ENCODE data around the gene NPC1.

NPC1 gene

GRCh38 chr18:23586249-23587196, at the start of gene NPC1:
TSS of gene NPC1 (minus strand) at chr18:23586506. CDS start at chr18:23586343, 163 bp downstream.
- Histone ChIP-seq H2AFZ (peak within 1 kb of the TSS; percentile 85), H3K36me3 (ENCODE audit: control insufficient read depth, insufficient read depth, low read length) (no peaks in the 10 kb centered on the region), H3K4me2 (ENCODE audit: low read length) (peak within 1 kb of the TSS; percentile 83), H3K27me3 (ENCODE audit: control insufficient read depth, insufficient read depth, low read length) (no peaks in the 10 kb centered on the region), H3K79me2 (peaks cover 39% of the 10 kb centered on the region), H3K9me3 (ENCODE audit: control insufficient read depth, low read length) (no peaks in the 10 kb centered on the region), H3K4me3 (ENCODE audit: low read depth, low read length) (peak within 1 kb of the TSS; percentile 98), H3K4me1 (peaks cover 18% of the 10 kb centered on the region), H3K27ac (peak within 1 kb of the TSS; percentile 99), H3K9ac (peak within 1 kb of the TSS; percentile 98)
- TF ChIP-seq CTCF (IDR thresholded peaks at IDR 0.05) = peak; percentile 78

DNA sequence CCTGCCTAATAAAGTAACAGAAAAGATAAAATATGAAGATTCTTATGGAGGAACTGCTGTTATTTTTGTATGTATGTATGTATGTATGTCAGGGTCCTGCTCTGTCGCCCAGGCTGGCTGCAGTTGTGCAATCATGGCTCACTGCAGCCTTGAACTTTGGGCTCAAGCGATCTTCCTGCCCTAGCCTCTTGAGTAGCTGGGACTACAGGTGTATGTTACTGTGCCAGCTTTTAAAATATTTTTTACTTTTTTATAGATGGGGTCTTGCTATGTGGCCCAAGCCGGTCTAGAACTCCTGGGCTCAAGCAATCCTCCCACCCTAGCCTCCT, 49.7 kb upstream of the NPC1 start:
- peaks cover 3% of the 10 kb centered on the region for H3K4me1 ChIP-seq
- no peak overlapping the region for H2AFZ ChIP-seq
- no peaks in the 10 kb centered on the region for H3K79me2 ChIP-seq
- no peak overlapping the region for H3K27ac ChIP-seq
- H3K9ac ChIP-seq = no peak overlapping the region
- no peak for TF ChIP-seq CTCF (IDR thresholded peaks at IDR 0.05)
- no peaks in the 10 kb centered on the region for H3K36me3 ChIP-seq (ENCODE audit: control insufficient read depth, insufficient read depth, low read length)
- no peak overlapping the region for H3K4me3 ChIP-seq (ENCODE audit: low read depth, low read length)
- no peaks in the 10 kb centered on the region for H3K27me3 ChIP-seq (ENCODE audit: control insufficient read depth, insufficient read depth, low read length)
- H3K4me2 ChIP-seq (ENCODE audit: low read length) = no peak overlapping the region
- no peaks in the 10 kb centered on the region for H3K9me3 ChIP-seq (ENCODE audit: control insufficient read depth, low read length)

DNA sequence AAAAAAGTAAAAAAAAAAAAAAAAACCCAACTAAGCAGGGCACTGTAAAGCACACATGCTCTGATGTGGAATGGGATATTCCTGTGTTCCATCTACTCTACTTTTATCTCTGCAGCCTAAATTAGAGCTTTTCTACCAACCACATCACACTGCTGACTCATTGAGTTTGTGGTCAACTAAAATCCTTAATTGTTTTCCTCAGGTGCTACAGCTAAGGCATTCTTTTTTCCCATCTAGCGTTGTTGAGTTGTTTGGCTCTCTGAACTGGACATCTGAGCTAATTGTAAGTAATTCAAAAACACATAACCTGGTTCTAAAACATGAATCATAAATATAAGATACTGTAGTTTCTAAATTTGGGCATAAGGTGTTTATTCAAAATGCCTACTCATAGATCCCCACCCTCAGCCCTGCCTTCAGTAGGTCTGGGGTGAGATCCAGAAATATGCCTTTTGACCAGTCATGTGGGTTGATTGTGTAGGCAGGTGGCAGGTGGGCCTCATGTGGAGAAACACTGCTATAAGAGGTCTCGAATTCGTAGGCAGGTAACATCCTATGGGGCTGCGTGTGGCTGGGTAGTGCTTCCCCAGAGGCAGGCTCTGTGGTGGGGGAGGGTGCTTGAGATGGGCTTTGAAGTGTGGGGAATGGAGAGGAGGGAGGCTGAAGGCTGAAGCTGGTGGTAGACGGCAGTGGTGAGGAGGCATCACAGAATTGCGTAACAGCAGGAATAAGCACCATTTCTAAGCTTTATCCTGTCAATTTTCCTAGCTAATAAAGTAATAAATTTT, 49.2 kb upstream of the NPC1 start:
- TF ChIP-seq CTCF (IDR thresholded peaks at IDR 0.05) = no peak
- Histone ChIP-seq H3K36me3 (ENCODE audit: control insufficient read depth, insufficient read depth, low read length) (no peaks in the 10 kb centered on the region), H3K9ac (no peak overlapping the region), H3K79me2 (no peaks in the 10 kb centered on the region), H3K4me1 (peaks cover 3% of the 10 kb centered on the region), H3K4me3 (ENCODE audit: low read depth, low read length) (no peak overlapping the region), H3K27ac (no peak overlapping the region), H3K4me2 (ENCODE audit: low read length) (no peak overlapping the region), H3K27me3 (ENCODE audit: control insufficient read depth, insufficient read depth, low read length) (no peaks in the 10 kb centered on the region), H3K9me3 (ENCODE audit: control insufficient read depth, low read length) (no peaks in the 10 kb centered on the region), H2AFZ (no peak overlapping the region)

- H3K4me2 ChIP-seq (ENCODE audit: low read length) = no peak overlapping the region
- peaks cover 3% of the 10 kb centered on the region for H3K4me1 ChIP-seq
- no peak overlapping the region for H2AFZ ChIP-seq
- H3K27me3 ChIP-seq (ENCODE audit: control insufficient read depth, insufficient read depth, low read length) = no peaks in the 10 kb centered on the region
- no peaks in the 10 kb centered on the region for H3K9me3 ChIP-seq (ENCODE audit: control insufficient read depth, low read length)
- TF ChIP-seq CTCF (IDR thresholded peaks at IDR 0.05) = no peak
- no peak overlapping the region for H3K4me3 ChIP-seq (ENCODE audit: low read depth, low read length)
- no peak overlapping the region for H3K27ac ChIP-seq
- H3K79me2 ChIP-seq = no peaks in the 10 kb centered on the region
- H3K9ac ChIP-seq = no peak overlapping the region
- H3K36me3 ChIP-seq (ENCODE audit: control insufficient read depth, insufficient read depth, low read length) = no peaks in the 10 kb centered on the region
Measured at GRCh38 chr18:23634692-23635091, 48.4 kb upstream of the NPC1 start.
